Fibroblast of the conjunctiva (primary cell): Measurements from ENCODE around the gene LGALS12.
A peak's percentile ranks its signal among the peaks of the same experiment; 100 is the strongest.
"Not testable (repeated sequence)": the region's sequence is repeated elsewhere in the genome, so short reads cannot be mapped to it uniquely, and the experiment has no call there.

ENCODE experiments used
- DNase-seq: peaks from one replicate; pipeline ENCODE4 v3.0.0-alpha.2; 2010; ENCODE audit warnings: low read depth

The LGALS12 gene

DNA sequence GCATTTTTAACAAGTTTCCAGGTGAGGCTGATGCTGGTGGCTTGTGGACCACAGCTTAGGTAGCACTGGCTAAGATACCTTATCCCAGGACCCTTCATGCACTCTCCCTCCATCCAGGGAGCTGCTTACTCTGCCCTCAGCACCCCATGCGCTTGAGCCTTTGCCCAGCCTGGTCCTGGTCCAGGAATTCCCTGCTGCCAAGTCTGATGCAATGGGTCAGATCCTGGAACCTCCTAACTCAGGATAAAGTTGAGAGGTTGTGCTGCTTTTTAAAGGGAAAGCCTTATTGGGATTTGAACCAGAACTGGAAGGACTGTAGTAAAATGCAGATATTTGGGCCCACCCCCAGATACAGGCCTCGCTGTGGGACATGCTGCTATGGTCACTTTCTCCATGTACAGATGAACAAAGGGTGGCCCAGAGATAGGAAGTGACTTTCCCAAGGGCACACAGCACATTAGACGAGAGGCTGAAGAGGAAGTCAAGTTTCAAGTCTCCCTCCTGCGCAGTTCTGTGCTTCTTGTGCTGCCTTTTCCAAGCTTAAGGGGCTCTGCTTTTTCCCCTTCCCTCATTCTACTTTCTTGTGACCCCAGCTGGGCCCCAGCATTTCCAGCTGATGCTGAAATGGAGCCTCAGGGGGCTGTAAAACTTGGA, 824 bp upstream of the LGALS12 start:
- DNase-seq: peak; percentile 28

DNA sequence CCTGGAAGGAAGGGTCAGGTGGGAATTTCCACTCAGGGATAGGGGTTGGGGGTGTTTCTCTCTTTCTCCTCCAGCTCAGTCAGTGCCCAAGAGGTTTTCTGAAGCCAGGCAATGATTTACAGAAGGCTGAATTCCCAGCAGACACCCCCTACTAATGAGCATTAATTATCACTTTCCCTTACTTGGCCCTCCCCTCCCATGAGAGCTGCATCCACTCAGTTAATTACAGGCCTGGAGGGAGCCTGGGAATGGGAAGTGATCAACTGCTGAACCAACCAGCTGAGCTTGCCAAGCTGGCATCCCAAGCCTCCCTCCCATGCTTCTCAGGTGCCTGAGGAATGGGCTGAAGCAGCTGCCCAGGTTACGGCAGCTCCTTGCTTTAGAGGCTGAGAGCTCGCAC, 992 bp downstream of the LGALS12 start:
- DNase-seq: no peak

DNA sequence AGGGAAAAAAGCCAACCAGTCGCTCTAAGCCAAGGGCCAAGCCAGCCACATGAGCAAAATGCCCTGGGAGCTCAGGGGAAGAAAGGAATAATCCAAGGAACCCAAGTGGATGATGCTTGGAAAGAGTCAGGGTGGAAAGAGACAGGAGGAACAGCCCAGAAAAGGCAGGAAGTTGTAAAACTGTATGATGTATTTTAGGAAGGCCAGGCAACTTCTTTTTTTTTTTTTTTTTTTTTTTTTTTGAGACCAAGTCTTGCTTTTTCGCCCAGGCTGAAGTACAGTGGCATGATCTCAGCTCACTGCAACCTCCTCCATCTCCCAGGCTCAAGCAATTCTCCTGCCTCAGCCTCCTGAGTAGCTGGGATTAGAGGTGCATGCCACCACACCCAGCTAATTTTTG, 1.6 kb downstream of the LGALS12 start:
- DNase-seq: no peak

DNA sequence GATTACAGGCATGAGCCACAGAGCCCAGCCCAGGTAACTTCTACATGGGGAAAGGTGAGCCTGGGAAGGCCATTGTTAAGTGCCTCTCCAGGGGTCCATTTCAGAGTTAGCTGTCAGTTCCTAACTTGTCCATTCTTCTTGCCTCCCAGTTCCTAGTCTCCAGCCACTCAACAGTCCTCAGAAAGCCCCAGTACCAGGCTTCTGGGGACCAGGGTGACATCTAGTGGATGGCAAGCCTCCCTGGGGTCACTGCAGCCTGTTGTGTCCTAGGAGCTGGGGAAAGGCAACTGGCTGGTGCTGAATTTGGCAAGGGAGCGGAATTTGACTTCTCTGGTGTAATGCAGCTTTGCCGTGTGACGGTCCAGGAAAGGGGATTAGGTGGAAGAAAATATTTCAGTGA, 2.1 kb downstream of the LGALS12 start:
- DNase-seq: no peak

DNA sequence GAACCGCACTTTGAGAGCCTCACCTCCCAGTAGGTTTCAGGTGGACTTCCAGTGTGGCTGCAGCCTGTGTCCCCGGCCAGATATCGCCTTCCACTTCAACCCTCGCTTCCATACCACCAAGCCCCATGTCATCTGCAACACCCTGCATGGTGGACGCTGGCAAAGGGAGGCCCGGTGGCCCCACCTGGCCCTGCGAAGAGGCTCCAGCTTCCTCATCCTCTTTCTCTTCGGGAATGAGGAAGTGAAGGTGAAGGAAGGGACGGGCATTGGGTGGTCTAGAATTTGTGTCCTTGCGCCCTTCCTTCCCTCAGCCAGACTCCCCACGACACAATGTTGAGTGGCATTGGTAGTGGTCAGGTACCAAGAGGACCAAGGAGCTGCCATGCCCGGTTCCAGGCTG, 2.9 kb downstream of the LGALS12 start:
- no peak for DNase-seq

DNA sequence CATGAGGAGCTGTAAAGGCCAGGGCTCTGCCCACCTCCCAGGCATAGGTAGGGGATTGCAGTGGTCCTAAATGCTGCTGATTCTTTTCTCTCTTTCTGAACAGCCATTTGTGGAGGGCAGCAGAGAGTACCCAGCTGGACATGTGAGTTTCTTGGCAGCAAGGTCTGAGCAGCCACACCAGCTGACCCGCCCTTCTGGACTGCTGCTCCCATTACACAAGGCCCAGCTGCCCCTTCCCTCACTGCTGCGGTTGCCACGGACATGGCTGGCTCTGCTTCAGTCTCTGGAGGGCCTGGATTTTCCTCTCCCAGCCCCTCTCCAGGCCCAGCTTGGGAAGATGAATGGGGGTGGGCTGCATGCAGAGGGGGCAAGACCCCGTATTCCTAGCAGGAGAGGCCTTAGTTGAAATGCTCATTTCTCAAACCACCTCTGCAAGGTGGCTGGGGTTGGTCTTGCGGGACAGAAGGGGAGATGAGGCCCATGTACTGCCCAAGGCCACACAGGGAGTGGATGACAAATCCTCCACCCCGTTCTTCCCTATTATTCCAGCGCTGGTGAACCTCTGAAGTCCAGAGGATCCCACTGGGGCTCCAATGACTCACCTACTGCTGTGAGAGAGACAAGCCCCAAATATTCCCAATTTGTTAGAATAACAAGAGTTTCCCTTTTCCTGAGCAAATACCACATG, 4.6 kb downstream of the LGALS12 start:
- DNase-seq: peak; percentile 70

DNA sequence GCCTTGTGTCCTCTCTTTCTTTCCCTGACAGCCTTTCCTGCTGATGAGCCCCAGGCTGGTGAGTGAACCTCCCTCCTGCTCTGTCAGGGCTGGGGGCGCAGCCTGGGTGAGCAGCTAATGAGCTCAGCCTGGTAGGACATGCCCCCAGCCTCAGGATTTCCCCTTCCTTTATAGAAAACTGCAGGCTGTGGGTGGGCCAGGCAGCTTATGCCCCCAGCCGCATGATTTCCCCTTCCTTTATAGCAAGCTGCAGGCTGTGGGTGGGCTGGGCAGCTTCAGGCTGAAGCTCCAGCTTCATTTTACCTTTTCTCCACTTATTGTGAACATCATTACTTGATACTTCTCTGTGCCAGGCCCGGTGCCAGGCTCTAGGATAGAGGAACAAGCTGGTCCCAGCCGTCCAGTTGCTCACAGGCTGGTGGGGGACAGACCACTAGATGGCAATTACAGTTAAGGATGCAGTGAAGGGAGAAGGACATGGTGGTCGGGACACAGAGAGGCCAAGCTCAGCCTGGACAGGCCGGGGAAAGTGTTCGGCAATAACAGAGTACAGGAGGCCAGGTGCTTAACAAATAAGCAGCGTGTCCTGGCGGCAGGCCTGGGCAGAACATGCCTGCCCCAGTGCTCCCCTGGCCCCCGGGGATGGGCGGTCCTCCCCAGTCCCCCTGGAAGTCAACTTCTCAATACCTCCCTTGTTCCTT, 5.3 kb downstream of the LGALS12 start:
- DNase-seq: no peak

DNA sequence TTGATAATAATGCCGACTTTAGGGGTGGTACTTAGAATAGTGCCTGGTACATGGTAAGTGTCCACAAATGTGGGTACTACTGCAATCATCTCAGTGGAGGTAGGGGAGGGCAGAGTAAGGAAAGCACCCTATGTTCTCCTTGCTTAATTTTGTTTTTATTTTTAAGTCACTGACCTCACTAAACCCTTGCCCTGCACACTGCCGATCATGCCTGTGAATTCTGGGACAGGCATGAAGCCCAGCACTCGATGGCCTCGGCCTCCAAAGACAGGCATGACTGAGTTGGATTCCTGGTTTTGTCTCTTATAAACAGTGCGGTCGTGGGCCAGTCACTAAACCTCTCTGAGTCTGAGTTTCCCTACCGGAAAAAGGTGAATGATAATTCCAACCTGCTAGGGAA, 6.9 kb downstream of the LGALS12 start:
- DNase-seq: no peak

DNA sequence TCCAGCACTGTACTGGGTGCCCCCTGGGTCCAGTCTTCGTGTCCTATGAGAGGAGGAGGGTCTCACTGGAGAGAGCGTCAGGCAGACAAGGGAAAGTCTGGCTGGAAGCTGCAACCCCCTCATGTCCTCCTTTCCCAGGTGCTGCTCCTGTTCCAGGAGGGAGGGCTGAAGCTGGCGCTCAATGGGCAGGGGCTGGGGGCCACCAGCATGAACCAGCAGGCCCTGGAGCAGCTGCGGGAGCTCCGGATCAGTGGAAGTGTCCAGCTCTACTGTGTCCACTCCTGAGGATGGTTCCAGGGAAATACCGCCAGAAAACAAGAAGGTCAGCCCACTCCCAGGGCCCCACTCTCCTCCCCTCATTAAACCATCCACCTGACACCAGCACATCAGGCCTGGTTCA, 10.2 kb downstream of the LGALS12 start:
- no peak for DNase-seq

DNA sequence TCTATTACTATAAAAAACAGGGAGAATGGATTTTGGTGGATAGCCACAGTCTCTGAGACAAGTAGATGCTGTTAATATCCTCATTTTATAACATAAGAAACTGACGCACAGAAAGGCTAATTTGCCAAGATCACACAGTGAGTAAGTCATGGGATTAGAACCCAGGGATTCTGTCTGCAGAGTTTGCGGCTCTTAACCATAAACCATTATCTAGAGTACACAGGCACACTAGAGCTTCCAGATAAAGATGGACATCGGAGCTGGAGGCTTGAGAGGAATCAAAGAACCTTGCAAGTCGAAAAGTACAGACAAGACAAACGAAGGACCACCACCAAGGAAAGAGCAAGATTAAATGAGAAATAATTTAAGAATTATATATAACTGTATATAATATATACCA, 11.3 kb downstream of the LGALS12 start:
- no peak for DNase-seq

DNA sequence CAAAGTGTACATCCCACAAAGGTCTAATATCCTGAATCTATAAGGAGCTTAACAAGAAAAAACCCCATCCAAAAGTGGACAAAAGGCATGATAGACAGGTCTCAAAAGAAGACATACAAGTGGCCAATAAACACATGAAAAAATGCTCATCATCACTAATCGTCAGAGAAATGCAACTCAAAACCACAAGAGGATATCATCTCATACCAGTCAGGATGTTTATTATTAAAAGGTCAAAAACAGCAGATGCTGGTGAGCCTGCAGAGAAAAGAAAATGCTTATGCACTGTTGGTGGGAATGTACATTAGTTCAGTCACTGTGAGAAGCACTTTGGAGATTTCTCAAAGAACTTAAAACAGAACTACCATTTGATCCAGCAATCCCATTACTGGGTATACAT, 12.7 kb downstream of the LGALS12 start:
- no peak for DNase-seq

DNA sequence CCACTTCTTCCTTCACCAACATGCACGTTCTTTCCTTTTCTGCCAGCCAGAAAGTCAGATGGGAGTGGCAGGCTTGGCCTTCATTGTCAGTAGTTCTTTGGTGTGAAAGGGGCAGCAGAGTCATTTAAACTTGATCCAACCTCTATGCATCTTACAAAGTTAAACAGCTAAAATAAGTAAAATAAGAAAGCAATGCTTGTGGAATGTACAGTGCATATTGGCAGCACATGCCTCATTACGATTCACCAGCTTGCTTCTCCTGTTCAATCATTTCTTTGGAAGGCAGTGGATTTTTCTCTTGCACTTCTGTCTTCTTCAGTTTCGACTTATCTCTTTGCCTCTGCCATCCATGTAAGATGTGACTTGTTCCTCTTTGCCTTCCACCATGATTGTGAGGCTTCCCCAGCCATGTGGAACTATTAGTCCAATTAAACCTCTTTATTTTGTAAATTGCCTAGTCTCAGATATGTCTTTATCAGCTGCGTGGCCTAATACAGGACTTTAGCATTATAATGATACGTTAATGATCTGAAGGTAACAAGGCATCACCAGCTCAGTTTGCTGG, 14.8 kb downstream of the LGALS12 start:
- no peak for DNase-seq

DNA sequence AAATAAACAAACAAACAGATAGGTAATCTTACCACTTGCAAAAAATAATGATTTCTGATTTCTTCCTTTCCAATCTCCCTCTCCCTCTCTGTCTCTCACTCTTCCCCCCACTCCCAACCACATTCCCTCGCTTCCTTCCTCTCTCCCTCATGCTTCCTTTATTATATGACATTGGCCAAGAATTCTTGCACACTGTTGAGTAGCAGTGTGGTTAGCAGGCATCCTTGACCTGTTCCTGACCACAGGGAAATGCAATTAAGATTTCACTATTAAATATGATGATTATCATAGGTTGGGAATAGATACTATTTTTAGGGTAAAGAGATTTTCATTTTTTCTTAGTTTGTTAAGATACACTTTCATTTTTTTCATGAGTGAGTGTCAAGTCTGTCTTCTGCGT, 16.0 kb downstream of the LGALS12 start:
- no peak for DNase-seq

DNA sequence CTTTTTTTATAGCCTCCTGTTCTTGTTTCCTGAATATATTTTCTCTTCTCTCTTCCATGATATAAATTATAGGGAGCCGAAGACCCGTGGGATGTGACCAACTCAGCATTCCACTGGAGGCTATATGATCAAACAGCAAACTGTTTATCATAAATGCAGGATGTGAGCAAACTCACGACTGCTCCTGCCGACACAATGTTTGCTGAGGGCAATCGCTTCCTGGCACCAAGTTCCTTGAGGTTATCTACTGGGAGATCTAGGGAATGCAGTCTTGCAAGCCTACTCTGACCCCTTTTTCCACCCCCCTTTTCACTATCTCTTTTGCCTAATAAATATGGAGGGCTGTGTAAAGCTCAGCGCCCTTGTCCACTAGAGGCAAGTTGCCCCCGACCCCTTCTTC, 17.3 kb downstream of the LGALS12 start:
- DNase-seq: no peak

DNA sequence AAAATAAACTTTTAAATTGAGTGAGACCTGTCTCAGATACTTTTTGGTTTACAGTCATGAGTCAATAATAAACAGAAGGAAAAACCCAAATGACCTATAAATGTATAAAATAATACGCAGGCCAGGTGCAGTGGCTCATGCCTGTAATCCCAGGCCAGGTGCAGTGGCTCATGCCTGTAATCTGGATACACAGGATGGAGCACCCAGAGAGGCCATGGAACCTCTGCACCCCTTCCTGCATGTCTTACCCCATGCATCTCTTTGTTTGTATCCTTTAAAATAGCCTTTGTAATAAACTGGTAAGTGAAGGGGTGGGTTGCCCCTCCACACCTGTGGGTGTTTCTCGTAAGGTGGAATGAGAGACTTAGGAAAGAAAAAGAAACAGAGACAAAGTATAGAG, 21.8 kb downstream of the LGALS12 start:
- no peak for DNase-seq

DNA sequence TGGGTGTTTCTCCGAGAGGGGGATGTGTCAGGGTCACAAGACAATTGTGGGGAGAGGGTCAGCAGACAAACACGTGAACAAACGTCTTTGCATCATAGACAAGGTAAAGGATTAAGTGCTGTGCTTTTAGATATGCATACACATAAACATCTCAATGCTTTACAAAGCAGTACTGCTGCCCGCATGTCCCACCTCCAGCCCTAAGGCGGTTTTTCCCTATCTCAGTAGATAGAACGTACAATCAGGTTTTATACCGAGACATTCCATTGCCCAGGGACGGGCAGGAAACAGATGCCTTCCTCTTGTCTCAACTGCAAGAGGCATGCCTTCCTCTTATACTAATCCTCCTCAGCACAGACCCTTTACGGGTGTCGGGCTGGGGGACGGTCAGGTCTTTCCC, 22.3 kb downstream of the LGALS12 start:
- not testable (repeated sequence) for DNase-seq

DNA sequence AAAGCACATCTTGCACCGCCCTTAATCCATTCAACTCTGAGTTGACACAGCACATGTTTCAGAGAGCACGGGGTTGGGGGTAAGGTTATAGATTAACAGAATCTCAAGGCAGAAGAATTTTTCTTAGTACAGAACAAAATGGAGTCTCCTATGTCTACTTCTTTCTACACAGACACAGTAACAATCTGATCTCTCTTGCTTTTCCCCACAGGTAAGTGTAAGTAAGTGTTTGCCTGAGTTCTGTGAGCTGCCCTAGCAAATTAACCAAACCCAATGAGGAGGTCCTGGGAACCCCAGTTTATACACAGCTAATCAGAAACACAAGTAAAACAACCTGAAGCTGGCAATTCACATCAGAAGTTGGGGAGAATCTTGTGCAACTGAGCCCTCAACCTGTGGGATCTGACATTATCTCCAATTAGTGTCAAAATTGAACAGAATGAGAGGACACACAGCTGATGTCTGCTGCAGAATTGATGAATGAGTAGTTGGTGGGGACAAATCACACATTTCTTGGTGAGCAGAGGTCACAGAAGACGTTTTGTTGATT, 22.9 kb downstream of the LGALS12 start:
- not testable (repeated sequence) for DNase-seq

DNA sequence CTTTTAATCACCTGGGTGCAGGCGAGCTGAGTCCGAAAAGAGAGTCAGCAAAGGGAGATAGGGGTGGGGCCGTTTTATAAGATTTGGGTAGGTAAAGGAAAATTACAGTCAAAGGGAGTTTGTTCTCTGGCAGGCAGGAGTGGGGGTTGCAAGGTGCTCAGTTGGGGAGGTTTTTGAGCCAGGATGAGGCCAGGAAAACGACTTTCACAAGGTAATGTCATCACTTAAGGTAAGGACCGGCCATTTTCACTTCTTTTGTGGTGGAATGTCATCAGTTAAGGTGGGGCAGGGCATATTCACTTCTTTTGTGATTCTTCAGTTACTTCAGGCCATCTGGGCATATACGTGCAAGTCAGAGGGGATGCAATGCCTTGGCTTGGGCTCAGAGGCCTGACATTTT, 23.5 kb downstream of the LGALS12 start:
- DNase-seq: not testable (repeated sequence)

DNA sequence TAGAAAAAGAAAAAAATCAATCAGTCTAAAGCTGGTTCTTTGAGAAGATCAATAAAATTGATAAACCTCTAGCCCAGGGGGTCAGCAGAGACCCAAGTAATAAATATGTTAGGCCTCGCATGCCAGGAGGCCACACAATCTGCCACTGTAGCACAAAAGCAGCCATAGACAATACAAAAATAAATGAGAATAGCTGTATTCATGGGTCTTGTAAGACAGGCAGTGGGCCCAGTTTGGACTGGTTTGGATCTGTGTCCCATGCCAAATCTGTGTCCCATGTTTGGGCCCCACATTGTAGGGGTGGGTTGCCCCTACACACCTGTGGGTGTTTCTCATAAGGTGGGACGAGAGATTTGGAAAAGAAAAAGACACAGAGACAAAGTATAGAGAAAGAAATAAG, 24.1 kb downstream of the LGALS12 start:
- DNase-seq: no peak

DNA sequence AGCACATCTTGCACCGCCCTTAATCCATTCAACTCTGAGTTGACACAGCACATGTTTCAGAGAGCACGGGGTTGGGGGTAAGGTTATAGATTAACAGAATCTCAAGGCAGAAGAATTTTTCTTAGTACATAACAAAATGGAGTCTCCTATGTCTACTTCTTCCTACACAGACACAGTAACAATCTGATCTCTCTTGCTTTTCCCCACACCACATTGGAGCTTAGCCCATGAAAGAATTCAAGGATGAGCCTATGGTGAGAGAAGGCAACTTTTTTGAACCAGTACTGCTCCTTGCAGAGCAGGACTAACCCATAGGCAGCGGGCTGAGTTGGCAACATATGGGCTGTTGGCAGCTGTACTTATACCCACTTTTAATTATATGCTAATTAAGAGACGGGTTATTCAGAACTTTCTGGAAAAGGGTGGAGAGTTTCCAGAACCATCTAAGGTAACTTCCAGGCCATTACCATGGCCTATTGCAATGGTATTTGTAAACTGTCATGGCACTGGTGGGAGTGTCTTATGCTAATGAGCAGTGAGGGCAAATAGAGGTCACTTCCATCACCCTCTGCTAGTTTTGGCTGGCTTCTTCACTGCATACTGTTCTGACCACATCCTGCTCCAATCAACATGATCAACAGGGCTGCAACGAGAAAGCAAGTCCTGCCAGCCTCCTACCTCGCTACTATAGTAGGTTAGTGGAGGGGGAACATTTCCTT, 25.3 kb downstream of the LGALS12 start:
- DNase-seq: peak; percentile 67

DNA sequence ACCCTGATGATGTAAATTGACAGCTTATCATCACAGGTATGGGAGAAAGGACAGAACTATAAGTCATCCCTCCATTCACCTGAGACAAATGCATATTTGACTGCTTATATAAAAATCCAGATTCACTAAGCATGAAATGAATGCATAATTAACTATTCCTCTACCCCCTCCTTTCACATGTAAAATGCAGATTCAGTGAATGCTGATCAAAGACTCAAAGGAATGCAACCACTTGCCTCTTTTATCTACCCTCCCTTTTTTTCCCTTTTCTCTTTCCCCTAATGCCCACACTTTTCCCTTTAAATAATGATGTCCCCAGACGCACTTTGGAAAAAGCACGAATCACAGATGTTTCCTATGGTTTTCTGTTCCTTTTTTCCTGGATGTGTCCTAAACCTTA, 26.2 kb downstream of the LGALS12 start:
- no peak for DNase-seq

DNA sequence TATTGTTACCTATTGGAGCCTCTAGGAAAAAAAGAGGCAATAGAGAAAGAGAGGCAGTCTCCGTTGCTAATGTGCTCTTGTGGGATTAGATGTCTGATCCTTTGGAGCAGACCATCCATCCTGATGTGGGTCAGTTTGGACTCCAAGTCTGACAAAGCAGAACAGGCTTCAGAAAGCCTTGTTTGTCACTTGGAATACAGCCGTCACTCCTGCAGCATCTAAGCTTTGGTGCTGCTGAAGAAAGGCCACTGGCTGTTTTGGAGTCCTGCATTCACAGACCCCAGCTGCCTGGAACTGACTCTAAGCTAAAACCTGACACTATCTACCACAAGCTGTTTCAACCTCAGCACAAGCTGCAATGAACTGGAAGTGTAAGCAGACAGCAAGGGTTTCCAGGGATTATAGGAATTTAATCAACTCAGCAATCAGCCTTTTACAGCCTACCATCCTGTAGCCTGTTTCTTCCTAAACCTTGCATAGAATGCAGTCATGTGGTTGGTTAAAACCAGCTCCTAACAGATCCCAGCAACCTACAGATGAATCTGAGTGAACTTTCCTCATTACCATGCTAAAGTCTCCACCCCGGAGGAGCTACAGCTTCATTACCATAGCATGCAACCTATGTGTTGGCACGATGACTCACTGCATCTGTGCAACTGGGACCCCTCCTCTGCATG, 27.1 kb downstream of the LGALS12 start:
- DNase-seq: no peak
